GM18867 (cell line): ENCODE measurements around the gene CROCC.
A peak's percentile ranks its signal among the peaks of the same experiment; 100 is the strongest.
"Not testable (repeated sequence)": the region's sequence is repeated elsewhere in the genome, so short reads cannot be mapped to it uniquely, and the experiment has no call there.

Experiments
- ATAC-seq: cut with Tn5 transposase; IDR thresholded peaks from one replicate; pipeline ENCODE4 v1.9.1; 2021; ENCODE audit warnings: mild to moderate bottlenecking, moderate library complexity; ENCODE audit not compliant: unreplicated experiment

The CROCC gene

GRCh38 chr1:16896316-16897055, 25.2 kb upstream of the CROCC start:
- peak; percentile 12 for ATAC-seq

DNA sequence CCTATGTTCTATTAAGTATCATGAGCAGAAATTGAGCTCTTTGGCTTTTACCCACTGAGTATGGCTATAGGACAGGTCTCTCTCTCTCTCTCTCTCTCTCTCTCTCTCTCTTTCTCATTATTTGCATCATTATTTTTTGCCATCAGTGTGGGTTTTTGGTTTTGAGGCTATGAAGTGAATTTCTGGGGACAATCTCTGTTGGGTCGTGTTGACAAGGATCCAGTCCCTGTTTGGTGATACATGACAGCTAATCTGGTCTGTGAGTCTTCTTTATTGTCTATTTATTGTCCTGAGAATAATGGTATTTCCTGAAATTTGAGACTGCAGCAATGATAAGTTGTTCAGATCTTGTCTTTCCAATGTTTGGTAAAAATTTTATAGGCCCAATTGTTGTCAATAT, 24.1 kb upstream of the CROCC start:
- not testable (repeated sequence) for ATAC-seq

DNA sequence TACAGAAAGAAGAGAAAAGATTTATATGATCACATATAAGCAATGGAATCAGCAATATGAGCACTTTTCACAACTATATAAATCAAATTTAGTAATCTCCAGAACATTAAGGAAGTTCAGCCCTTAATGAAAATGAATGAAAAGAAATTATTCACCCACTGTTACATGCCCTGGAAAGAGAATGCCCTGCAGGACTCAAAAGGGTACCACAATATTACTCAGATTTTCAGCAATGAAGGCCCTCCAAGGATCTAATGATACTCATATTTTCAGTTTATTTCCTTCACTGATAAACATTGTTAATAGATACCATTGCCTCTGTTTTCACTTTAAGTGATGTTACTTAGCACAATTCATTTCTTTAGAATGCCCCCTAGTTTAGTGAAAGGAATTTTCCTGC, 23.4 kb upstream of the CROCC start:
- ATAC-seq = not testable (repeated sequence)

DNA sequence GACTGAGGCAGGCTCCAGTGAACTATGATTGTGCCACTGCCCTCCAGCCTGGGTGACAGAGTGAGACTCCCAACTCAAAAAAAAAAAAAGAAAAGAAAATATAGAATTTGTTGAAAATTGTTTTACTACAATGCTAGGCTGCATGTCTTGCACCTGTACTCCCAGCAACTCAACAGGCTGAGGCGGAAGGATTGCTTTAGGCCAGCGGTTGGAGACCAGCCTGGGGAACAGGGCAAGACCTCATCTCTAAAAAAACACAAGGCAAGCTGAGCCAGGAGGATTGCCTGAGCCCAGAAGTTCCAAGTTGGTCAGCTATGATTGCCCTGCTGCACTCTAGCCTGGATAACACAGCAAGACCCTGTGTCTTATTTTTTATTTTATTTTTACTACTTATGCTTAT, 22.7 kb upstream of the CROCC start:
- ATAC-seq = not testable (repeated sequence)

DNA sequence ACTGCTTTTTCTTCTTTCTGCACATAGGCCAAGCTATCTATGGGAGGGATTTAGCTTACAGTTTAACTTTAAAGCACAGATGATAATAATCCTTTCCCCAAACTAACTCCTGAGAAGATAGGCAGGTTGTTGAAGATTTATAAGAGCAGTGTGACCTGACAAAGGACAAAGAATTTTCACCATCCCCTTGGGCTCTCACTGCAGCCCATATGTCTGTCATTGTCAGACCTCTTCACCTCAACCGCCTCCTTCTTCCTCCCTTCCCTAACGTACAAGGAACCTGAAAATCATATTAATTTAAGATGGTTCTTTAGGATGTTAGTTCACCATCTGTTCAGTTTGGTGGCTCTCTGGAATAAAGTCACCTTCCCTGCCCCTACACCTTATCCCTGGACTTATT, 21.0 kb upstream of the CROCC start:
- ATAC-seq = no peak

GRCh38 chr1:16901371-16901770, 20.4 kb upstream of the CROCC start:
- not testable (repeated sequence) for ATAC-seq

DNA sequence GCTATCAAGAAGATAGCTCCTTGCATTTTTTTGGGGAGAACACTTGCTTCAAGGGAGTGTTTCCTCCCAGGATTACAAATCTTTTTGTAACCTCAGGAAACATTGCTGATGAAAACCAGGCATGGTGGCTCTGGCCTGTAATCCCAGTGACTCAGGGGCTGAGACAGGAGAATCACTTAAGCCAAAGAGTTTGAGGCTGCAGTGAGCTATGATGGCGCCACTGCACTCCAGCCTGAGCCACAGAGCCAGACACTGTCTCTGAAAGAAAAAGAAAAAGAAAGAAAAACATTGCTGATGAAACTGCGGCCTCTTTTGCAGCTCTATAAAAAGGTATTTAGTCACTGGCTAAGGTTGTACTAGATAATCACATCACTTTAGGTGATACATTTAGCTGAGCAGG, 18.7 kb upstream of the CROCC start:
- ATAC-seq = no peak

DNA sequence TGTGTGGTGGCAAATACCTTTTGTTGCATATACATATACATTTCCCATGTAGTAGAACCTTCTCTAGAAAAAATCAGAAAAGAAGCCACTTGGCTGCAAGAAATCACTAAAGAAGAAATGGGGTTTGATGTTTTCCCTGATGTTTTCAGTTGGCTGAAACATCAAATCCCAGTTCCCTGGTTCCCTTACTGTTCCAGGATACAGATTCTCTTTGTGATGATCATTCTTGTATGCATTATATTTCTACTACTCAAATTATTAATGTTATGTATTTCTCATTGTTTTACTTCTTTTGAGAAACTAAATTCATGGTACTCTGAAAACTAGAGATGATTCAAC, 18.3 kb upstream of the CROCC start:
- no peak for ATAC-seq

- peak; percentile 88 for ATAC-seq
Measured at GRCh38 chr1:16904560-16905109, 17.1 kb upstream of the CROCC start.

GRCh38 chr1:16905110-16905867, 16.4 kb upstream of the CROCC start:
- peak; percentile 74 for ATAC-seq

DNA sequence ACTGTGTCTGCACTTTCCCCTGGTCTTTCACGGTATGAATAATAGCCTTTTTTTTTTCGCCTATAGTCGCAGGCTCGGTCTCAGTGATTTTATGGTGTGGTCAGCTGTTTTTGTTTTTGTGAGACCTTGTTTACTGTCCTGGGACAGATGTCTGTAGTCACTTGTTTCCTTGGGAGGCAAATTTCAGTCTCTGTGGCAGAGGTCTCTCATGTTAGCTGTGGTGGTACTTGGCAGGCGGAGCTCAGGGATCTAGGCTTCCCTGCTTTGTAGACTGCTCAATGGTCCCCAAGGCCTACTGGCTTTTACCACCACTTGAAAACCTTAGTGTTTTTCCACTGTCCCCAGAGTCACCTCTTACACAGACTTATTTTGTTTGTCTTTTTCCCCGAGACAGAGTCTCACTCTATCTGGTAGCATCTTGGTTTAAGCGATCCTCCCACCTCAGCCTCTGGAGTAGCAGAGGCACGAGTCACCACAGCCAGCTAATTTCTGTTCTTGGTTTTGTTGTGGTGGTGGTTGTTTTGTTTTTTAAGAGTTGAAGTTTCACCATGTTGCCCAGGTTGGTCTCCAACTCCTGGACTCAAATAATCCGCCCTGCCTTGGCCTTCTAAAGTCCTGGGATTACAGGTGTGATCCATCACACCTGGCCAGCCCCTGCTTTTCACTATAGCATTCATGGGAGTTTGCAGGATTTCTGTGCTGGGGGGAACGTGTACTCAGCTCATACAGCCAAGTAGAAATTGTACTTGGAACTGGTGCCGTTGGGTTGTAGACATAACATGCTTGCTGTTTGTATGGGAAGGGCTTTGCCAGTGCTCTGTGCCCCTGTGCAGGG, 15.6 kb upstream of the CROCC start:
- no peak for ATAC-seq

DNA sequence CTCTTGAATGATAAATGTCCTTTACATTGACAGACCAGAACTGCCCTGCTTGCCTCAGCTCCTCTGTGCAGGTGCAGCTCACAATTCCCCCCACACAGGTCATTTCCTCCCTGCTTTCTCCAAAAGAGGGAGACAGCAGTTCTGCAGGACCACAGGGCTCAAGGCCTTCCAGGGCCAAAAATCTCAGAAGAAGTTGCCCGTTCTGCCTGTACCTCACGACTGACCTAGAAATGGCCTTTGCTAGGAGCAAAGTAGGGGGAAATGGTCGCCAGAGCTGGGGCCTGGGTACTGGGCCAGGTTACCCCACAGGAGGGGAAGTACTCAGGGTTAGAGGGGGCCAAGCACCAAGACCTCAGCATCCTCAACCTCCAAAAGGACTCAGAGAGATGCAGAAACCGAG, 14.9 kb upstream of the CROCC start:
- no peak for ATAC-seq

DNA sequence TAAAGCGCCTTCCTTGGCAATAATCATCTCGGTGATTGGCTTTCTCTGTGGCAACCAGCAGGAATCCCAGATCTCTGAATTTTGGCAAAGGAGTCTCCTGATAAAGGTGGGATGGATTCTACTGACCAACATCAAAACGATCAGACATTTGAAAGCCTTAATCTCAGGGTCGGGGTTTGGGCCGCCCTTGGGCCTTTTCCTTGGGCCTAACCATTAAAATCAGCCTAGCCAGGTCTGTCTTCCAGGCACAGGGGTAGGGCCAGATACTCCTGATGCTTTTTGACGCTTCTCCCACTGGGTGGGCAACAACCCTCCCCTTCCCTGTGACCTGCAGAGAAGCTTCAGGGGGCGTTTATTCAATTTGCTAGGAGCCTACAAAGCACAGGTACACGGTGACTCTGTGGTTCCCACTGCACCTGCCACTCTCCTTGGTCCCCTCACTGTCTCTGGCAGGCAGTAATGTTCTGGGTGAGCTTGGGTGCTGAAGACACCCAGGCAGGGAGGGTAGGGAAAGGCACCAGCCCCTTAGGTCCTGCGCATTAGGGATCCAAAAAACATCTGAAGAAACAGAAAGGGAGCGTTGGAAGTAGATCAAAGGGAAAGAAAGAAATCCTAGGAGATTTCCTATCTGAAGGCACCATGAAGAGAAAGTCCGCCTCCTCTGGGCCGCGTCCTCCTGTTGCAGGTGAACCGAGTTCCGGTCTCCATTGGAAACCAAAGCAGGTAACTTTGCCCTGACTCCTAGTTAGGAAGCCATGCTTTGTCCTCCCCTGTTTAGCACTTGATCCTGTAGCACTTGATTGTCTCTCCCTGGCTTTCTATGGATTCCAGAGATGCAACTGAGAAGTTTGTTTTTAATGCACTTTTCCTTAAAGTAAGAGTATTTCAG, 13.6 kb upstream of the CROCC start:
- ATAC-seq = no peak

GRCh38 chr1:16911851-16912721, 9.6 kb upstream of the CROCC start:
- ATAC-seq = not testable (repeated sequence)

DNA sequence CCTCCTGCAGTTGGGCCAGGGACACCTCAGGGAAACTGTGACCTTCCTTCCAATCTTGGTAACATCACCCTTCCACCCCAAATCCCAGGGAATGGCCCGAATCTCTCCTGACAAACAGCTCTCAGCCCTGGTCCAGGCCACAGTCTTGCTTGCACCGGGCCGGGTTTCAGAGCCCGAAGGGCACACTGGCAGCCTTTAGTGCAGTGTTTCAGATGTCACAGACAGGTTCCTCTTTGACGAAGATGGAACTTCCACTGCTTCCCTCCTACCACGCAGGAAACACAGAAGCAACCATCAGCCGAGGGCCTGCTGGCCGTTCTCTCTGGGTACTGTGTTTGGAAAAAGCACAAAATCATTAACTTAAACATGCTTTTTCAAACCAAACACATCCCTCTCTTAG, 9.0 kb upstream of the CROCC start:
- ATAC-seq = not testable (repeated sequence)

GRCh38 chr1:16913181-16913832, 8.4 kb upstream of the CROCC start:
- ATAC-seq = no peak

- peak; percentile 88 for ATAC-seq
Measured at GRCh38 chr1:16913833-16914662, 7.7 kb upstream of the CROCC start.
